ENCODE measurements around the gene RTBDN.

- TF ChIP-seq CTCF (IDR thresholded peaks at IDR 0.05; ENCODE audit: low read depth, low read length, poor library complexity, severe bottlenecking) (no peak), EZH2phosphoT487 (IDR thresholded peaks at IDR 0.05; ENCODE audit: borderline replicate concordance, low read length) (no peak)
These were observed 6.7 kb upstream of the RTBDN start for GRCh38 chr19:12841094-12841493.
